Subcutaneous abdominal adipose tissue (tissue), 5 donors: Measurements from ENCODE around the gene ZNF366.

Experiments
- H3K27ac ChIP-seq: one replicate; pipeline ENCODE4 v1.7.0; 2013; ENCODE audit warnings: low read depth, mild to moderate bottlenecking, inconsistent platforms, low read length, moderate library complexity
- H3K27me3 ChIP-seq, 5 donors: one replicate each; pipeline ENCODE4 v1.7.0; 2013; ENCODE audit warnings: low read length in 5 of 5, inconsistent platforms in 1 of 5; ENCODE audit not compliant: control insufficient read depth in 5 of 5, insufficient read depth in 4 of 5
- H3K36me3 ChIP-seq, 5 donors: one replicate each; pipeline ENCODE4 v1.7.0; 2013; ENCODE audit warnings: low read length in 5 of 5; ENCODE audit not compliant: control insufficient read depth in 5 of 5, insufficient read depth in 5 of 5
- H3K4me1 ChIP-seq, 5 donors: one replicate each; pipeline ENCODE4 v1.7.0; 2013; ENCODE audit warnings: low read length in 5 of 5, mild to moderate bottlenecking in 3 of 5, moderate library complexity in 1 of 5; ENCODE audit not compliant: control insufficient read depth in 5 of 5, insufficient read depth in 5 of 5
- H3K4me3 ChIP-seq, 5 donors: one replicate each; pipeline ENCODE4 v1.7.0; 2013; ENCODE audit warnings: low read length in 5 of 5, low read depth in 1 of 5
- H3K9ac ChIP-seq, 5 donors: one replicate each; pipeline ENCODE4 v1.7.0; 2013; ENCODE audit warnings: low read length in 5 of 5, mild to moderate bottlenecking in 4 of 5, moderate library complexity in 3 of 5
- H3K9me3 ChIP-seq, 5 donors: one replicate each; pipeline ENCODE4 v1.7.0; 2013; ENCODE audit warnings: low read length in 5 of 5; ENCODE audit not compliant: control insufficient read depth in 5 of 5
- donor health status: healthy.
- donor health status: healthy.
- donor health status: healthy.
- donor health status: healthy.
- donor health status: healthy.

ZNF366 gene

DNA sequence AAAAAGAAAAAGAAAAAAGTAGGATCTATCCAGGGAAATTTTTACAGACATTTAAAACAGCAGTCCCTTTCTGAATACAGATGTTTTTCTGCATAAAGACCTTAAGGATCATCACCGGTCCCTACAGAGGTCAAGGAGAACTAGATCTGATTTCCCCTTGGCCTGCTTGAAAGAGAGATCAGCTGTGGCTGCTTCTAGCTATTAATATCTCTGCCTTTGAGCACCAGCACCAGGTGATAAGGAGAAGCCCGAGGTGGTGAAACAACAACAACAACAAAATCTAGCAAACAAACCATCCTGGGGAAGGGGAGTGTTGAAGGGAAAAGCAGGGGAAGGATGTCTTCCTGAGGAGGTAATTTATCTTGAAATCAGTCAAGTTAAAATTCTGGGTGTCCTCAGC, 42.1 kb downstream of the ZNF366 start:
- Histone ChIP-seq H3K9ac (no peak overlapping the region), H3K27ac (peak overlapping the region; percentile 7), H3K36me3 (peaks cover 0 to 10% (median 4%) of the 10 kb centered on the region in 5 donors), H3K4me1 (peaks cover 0 to 29% (median 13%) of the 10 kb centered on the region in 5 donors), H3K27me3 (no peaks in the 10 kb centered on the region), H3K9me3 (no peaks in the 10 kb centered on the region), H3K4me3 (no peak overlapping the region)

DNA sequence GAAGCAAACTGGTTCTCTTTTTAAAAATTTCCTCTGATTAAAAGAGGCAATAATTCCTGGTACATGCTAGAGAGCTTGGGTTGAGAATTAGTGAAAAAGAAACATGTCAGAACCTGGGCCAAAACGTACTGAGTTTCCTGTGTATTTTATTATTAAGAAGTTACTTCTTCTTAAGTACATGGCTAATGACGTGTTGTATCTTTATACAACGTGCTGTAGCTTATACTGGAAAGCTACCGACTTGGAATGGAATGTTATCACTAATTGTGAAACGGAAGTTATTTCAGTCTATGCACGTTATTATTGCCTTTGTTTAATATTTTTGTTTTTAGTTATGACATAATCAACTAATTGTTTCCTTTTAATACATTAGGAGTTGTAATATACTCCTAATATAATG, 43.1 kb downstream of the ZNF366 start:
- no peaks in the 10 kb centered on the region for H3K9me3 ChIP-seq
- no peaks in the 10 kb centered on the region for H3K27me3 ChIP-seq
- H3K4me1 ChIP-seq = peaks cover 0 to 32% (median 14%) of the 10 kb centered on the region in 5 donors
- peak overlapping the region; percentile 24 for H3K27ac ChIP-seq
- H3K4me3 ChIP-seq = no peak overlapping the region
- no peak overlapping the region for H3K9ac ChIP-seq
- H3K36me3 ChIP-seq = peaks cover 0 to 15% (median 7%) of the 10 kb centered on the region in 5 donors

DNA sequence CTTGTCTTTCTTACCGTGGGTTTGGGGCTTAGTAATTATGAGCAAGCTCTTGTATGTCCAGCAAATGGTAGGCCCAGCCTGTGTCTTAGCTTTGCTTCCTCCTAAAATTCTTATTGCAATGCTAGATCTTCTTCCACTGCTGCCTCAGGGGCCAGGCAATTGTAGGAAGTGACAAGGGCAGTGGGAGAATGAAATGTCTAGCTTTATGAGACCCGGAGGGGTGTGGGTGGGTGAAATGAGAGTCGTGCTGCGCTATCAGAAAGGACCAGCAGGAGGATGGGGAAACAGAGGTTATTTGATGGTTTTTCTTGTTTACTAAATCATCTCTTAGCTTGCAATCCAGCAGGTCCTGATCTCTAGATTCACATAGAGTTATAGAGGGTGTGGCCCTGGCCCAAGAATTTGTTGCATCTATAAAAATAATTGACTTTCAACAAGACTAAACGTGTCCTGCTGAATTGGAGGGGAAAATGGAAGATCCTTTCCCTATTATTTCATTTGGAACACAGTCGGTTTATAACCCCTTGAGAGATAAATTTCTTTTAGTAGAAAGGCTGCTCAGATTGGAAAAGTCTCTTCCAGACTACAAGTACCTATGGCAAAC, 43.7 kb downstream of the ZNF366 start:
- Histone ChIP-seq H3K4me3 (no peak overlapping the region), H3K27me3 (no peaks in the 10 kb centered on the region), H3K36me3 (peaks cover 0 to 15% (median 7%) of the 10 kb centered on the region in 5 donors), H3K9ac (no peak overlapping the region), H3K4me1 (peaks cover 0 to 31% (median 17%) of the 10 kb centered on the region in 5 donors), H3K9me3 (no peaks in the 10 kb centered on the region), H3K27ac (peak overlapping the region; percentile 24)

DNA sequence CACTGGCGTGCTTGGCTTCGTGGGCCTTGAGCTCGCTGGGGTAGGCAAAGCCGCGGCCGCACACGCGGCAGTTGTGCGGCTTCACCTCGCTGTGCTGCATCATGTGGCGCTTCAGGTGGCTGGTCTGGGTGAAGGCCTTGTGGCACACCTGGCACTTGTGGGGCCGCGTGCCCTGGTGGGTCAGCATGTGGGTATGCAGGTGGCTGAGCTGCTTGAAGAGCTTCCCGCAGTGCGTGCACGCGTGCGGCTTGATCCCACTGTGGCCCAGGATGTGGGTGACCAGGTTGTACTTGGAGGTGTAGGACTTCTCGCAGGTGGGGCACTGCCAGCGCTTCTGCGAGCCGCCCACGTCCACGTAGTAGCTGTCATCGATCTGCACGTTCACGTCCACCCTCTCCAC, 46.8 kb downstream of the ZNF366 start:
- H3K9me3 ChIP-seq = no peaks in the 10 kb centered on the region
- H3K4me3 ChIP-seq = no peak overlapping the region
- H3K9ac ChIP-seq = no peak overlapping the region
- peaks cover 2 to 28% (median 5%) of the 10 kb centered on the region in 5 donors for H3K4me1 ChIP-seq
- peaks cover 0 to 16% (median 15%) of the 10 kb centered on the region in 5 donors for H3K36me3 ChIP-seq
- no peaks in the 10 kb centered on the region for H3K27me3 ChIP-seq
- no peak overlapping the region for H3K27ac ChIP-seq

DNA sequence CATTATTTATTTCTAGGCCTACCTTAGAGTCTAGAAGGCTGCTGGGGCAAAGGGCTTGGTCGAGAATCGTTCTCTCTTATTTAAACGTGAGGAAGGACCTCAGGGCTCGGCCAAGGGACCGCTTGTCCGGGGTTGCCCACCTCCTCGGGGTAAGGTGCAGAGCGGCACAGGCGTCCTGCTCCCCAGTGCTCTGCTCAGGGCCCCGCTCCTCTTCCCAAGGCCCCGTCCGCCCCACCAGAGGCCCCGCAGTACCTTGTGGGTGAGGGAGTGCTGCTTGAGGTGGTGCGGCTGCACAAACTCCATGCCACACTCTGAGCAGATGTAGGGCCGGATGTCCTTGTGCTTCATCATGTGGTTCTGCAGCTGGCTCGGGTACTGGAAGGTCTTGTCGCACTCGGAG, 47.3 kb downstream of the ZNF366 start:
- no peak overlapping the region for H3K4me3 ChIP-seq
- H3K9me3 ChIP-seq = no peaks in the 10 kb centered on the region
- H3K36me3 ChIP-seq = peaks cover 0 to 16% (median 15%) of the 10 kb centered on the region in 5 donors
- H3K27ac ChIP-seq = no peak overlapping the region
- no peaks in the 10 kb centered on the region for H3K27me3 ChIP-seq
- peaks cover 4 to 29% (median 5%) of the 10 kb centered on the region in 5 donors for H3K4me1 ChIP-seq
- H3K9ac ChIP-seq = no peak overlapping the region

DNA sequence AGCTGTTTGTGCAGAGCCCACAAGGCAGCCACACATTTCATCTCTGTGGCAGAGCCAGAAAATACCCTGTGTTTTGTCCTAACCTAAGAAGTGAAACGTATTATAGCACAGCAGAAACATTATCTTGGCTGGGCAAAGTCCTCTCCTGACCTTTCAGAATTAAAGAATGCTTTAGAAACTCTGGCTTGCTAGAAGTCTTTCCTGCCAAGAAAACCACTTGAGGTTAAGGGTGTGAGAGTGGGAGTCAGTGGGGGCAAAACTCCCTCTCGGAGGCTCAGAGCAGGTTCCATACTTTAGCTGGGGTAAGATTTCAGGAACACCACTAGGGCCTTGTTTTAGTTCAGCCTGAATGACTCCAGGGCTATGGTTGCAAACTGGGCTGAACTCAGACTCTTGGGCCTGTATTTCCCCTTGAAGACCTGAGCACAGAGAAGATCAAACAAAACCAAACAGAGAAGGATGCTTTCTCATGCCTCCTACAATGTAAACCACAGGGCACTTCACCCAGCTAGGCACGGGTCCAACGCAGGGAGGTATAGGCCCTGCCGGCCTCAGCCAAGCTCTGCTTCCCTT, 48.0 kb downstream of the ZNF366 start:
- no peaks in the 10 kb centered on the region for H3K9me3 ChIP-seq

DNA sequence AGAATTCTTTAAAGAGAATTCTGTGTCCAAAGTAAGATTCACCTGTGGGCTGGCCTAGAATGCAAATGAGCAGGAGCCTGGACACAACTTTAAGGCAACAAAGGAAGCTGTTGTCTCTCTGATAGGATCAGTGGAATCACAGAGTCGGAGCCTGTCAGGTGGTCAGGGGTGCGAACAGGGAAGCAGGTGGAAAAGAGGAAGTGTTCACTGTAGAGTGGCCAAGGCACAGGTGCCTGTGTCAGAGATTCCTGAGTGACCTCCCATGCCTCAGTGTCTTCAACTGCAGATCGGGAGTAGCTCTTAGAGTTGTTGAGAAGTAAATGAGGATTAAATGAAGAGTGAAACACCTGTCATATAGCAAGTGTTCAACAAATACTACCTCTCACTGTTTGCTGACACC, 48.8 kb downstream of the ZNF366 start:
- Histone ChIP-seq H3K27ac (no peak overlapping the region), H3K36me3 (peaks cover 0 to 16% (median 15%) of the 10 kb centered on the region in 5 donors), H3K4me3 (no peak overlapping the region), H3K9me3 (no peaks in the 10 kb centered on the region), H3K27me3 (no peaks in the 10 kb centered on the region), H3K4me1 (peaks cover 9 to 39% (median 14%) of the 10 kb centered on the region in 5 donors), H3K9ac (no peak overlapping the region)

More for the DNA sequence above, 48.0 kb downstream of the ZNF366 start:
- Histone ChIP-seq H3K9ac (no peak overlapping the region), H3K36me3 (peaks cover 0 to 16% (median 15%) of the 10 kb centered on the region in 5 donors), H3K4me1 (peaks cover 4 to 36% (median 6%) of the 10 kb centered on the region in 5 donors), H3K27me3 (no peaks in the 10 kb centered on the region), H3K4me3 (no peak overlapping the region), H3K27ac (no peak overlapping the region)

DNA sequence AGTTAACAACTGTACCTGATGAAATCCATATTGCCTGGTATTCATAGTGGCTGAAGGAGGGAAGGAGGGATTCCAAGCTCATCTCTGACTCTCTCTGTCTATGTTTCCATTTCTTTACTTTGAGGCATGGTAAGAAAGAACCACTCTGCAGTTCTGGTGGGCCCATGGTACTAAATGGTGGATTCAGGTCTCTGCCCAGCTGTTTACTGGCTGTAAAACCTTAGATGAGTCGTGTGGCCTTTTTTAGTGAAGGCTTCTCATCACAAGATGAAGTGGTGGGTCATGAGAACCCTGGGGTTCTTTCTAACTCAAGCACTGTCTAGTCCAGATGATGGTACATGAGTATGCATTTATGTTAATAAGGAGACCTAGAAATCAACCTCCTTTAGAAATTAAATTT, 49.7 kb downstream of the ZNF366 start:
- Histone ChIP-seq H3K9me3 (no peaks in the 10 kb centered on the region), H3K4me1 (peaks cover 16 to 46% (median 22%) of the 10 kb centered on the region in 5 donors), H3K9ac (no peak overlapping the region), H3K27ac (no peak overlapping the region), H3K36me3 (peaks cover 0 to 16% (median 15%) of the 10 kb centered on the region in 5 donors), H3K27me3 (no peaks in the 10 kb centered on the region), H3K4me3 (no peak overlapping the region)

DNA sequence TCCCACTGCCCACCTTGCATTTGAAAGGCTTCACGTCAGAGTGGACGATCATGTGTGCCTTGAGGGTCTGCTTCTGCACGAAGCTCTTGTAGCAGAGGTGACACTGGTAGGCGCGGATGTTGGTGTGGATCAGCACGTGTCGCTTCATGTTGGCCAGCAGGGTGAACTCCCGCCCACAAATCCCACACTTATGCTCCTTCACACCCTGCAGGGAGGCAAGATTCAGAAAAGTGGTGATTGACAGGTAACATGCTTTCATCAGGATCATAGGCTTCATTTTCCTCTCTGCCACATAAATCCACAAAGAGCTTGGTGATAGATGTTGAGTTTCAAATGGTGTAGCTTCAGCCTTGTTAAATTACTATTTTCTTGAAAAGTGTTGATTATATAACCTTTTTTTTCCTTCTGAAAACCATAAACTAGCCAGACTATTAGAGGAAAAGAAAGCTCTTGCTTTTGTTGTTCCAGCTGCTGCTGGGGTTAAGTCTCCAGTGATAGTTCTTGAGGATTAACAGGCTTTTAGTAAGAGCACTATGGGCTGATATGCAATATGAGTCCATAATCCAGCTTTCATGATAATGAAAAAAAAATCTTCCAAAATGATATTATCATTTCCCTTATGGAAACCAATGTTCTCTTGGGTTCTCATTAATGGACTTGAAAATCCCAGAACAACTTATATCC, 50.7 kb downstream of the ZNF366 start:
- Histone ChIP-seq H3K9ac (no peak overlapping the region), H3K27ac (no peak overlapping the region), H3K4me3 (no peak overlapping the region), H3K9me3 (no peaks in the 10 kb centered on the region), H3K27me3 (peaks cover 0 to 2% (median 0%) of the 10 kb centered on the region in 5 donors), H3K36me3 (peaks cover 0 to 16% (median 15%) of the 10 kb centered on the region in 5 donors), H3K4me1 (peaks cover 24 to 56% (median 32%) of the 10 kb centered on the region in 5 donors)

DNA sequence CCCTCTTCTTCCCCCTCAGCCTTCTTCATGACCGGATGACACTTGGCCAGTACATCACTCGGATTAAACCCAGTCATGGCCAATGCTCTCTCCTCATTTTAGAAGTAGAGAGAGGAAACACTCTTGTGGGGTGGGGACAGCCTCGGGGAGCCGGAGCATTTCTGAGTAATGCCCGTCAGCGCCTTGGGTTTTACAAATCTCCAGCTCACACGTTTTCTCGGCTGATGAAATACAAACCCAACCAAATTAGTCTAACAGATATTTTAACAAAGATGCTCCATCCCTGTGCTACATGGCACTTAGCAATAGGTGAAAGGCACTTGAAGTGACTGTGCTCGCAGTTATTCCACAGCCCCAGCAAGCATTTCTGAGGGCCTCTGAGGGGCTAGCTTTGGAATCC, 51.7 kb downstream of the ZNF366 start:
- no peak overlapping the region for H3K4me3 ChIP-seq
- H3K9me3 ChIP-seq = no peaks in the 10 kb centered on the region
- no peak overlapping the region for H3K9ac ChIP-seq
- peaks cover 0 to 19% (median 10%) of the 10 kb centered on the region in 5 donors for H3K36me3 ChIP-seq
- H3K27me3 ChIP-seq = peaks cover 0 to 2% (median 0%) of the 10 kb centered on the region in 5 donors
- peak overlapping the region; percentile 90 for H3K27ac ChIP-seq
- H3K4me1 ChIP-seq = peaks cover 24 to 65% (median 32%) of the 10 kb centered on the region in 5 donors
